HG03571 (cell line): ENCODE results near the gene SWI5.

ENCODE experiments used
- ATAC-seq: cut with Tn5 transposase; IDR thresholded peaks from one replicate; pipeline ENCODE4 v1.9.1; 2021; ENCODE audit not compliant: unreplicated experiment

Gene SWI5

GRCh38 chr9:128251732-128252100 is 24.4 kb upstream of the SWI5 start:
- ATAC-seq = no peak

GRCh38 chr9:128252317-128253139 is 23.5 kb upstream of the SWI5 start:
- no peak for ATAC-seq

DNA sequence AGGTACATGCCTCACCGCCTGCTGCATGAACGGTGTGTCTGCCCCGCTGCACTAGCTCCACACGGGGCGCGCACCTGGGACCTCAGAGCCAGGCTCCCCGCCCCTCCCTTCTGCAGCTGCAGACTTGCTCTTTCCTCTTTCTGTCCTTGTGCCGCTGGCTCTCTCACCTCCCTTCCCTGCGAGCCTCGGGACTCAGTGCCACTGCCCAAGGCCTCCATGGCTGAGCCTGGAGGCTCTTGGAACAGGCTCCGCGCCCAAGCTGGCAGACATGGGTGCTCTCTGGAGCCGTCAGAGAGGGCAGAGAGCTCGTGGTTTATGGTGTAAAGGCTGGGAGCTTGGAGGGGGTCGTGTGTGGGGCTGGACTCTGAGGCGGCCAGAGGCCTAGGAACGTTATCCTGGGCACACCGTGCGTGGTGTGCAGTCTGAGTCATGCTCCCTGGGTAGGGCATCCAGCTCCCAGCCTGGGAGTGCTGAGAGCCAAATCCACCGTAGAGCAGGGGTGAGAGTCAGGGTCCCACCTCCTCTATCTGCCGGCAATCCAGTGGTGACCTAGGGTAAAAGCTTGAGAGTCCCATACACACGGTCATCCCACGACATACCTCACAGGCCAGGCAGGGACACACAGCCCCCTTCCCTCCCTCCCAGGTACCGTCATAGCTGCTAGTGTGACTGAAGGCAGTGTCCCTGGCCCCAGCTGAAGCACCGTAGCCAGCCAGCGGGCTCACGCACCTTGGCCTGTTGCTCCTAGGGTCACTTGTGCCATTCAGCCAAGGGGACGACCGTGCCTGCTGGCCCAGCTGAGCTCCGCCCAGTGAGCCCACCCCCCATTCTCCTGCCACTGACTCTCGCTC is 22.7 kb upstream of the SWI5 start:
- ATAC-seq = no peak

- no peak for ATAC-seq
These were observed 22.1 kb upstream of the SWI5 start for GRCh38 chr9:128253991-128254346.

GRCh38 chr9:128254362-128254761 is 21.7 kb upstream of the SWI5 start:
- ATAC-seq = no peak

DNA sequence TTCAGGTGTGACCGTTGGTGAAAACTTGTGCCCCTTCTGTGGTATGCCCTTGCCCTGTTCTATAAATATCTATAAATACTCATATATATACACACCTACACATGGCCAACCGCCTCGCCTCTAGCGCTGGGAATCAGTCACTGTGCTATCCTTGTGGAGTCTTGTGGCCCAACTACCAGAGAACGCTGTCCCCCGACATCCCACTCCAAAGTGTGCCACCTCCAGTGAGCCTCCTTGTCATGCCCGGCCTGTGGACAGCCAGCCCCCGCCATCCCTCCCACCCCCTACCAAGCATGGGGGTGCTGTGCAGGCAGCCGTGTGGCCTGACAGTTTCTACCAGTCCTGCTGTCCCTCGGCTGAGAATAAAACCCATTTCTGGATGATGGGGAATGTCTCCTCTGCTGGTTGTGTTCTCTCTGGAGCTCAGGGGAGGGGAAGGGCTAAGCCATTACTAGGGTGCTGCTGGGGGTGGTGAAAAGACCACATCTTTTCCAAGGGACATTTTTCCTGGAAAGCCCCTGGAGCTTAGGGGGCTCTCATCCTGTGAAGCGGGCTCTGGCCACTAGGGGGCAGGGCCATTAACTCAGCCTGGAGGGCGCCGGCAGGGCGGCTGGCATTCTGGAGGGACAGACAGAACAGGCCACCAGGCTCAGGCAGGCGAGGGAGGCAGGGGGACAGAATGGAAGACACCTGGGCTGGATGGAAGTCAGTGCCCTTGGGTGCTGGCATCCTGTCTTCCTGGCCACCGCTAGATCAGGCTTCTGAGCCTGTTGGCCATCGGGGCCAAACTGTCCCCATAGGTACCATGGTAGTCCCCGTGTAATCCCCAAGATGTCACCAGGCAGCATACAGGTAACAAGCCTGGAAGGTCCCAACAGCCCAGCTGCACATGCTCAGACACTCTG is 21.0 kb upstream of the SWI5 start:
- no peak for ATAC-seq

GRCh38 chr9:128257086-128257825 is 18.8 kb upstream of the SWI5 start:
- ATAC-seq = no peak

DNA sequence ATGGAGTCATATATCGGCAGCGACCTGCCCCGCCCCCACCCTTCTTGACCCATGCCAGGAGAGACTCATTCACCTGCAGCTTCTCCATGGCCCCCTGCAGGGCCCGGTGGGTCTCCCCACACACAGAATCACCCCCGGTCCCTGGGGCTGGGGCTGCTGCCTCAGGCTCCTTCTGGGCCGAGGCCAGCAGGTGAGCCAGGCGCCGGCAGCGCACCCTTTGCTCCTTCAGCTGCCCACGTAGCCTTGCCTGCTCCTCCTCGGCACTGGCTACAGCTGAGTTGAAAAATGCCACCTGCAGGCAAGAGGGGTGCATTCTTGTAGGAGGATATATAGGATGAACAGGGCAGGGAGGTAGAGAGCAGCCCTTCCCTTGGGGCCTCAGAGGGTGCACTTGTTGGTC is 18.2 kb upstream of the SWI5 start:
- ATAC-seq = no peak

DNA sequence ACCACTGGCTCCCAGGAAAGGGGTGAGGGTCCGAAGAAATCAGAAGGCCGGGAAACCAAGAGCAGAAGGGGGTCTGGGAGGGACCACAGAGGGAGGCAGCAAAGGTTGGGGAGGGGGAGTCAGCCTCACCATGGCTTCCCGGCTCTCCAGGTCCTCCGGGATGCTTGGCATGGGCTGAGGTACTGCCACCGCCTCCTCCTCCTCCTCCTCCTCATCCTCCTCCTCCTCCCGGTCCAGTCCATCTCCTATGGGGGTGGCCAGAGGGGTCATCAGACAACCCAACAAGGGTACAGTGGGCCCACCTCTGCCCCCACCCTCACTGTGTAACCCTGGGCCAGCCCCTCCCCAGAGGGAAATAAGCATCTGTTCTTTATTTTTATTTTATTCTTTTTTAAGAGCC is 17.8 kb upstream of the SWI5 start:
- no peak for ATAC-seq

GRCh38 chr9:128259156-128259555 is 16.9 kb upstream of the SWI5 start:
- no peak for ATAC-seq

DNA sequence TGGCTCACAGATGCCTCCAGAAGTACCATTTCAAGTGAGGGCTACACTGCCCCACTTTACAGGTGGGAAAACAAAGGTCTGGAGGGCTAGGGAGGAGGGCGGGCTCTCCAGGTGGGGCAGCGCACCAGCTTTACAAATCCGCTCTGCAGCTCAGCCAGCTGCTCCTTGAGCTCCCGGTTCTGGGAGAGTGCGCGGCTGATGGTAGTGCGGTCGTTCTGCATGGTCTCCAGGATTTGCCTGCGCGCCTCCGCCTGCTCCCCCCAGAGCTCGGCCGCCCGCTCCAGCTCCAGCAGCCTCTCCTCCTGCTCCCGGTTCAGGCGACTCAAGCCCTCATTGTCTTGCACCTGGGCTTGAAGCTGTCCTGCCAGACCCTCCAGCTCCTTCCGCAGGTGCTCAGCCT is 15.7 kb upstream of the SWI5 start:
- ATAC-seq = no peak

DNA sequence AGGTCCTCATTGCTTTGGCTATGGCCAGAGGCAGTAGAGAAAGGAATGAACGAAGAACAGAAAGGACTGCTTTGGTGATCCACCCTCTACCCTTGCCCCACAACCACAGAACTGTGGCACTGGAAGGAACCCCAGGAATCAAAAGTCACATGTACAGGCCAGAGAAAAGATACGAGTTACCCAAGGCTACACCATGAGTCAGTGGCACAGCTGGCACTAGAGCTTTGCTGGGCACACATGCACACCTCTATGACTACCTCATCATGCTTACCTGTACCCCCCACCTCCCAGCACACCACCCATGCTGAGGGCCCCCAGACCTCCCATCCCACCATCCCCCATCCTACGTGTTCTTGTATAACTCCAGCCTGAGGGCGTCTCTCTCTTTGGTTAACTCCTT is 13.4 kb upstream of the SWI5 start:
- no peak for ATAC-seq

- ATAC-seq = no peak
These were observed 10.7 kb upstream of the SWI5 start for GRCh38 chr9:128265348-128265847.

GRCh38 chr9:128266868-128267590 is 9.0 kb upstream of the SWI5 start:
- ATAC-seq = no peak

DNA sequence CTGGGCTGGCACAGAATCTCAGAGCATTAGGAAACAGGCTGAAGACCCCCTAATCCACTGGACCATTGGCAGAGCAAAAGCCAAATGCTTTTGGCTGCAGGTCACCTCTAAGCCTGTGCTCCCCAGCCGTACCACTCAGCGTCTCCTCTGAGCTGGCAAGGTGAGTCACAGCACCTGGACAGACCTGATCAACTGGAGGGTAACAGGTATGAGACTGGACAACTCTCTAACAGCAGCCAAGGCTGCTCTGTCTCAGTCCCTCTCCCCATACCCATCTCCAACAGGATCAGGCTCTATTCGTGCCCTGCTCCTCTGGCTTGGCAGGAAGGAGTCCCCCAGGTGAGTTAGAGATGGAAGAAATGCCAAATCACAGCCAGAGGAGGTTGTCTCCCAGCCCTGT is 5.0 kb upstream of the SWI5 start:
- no peak for ATAC-seq

GRCh38 chr9:128271512-128271911 is 4.6 kb upstream of the SWI5 start:
- ATAC-seq = no peak

DNA sequence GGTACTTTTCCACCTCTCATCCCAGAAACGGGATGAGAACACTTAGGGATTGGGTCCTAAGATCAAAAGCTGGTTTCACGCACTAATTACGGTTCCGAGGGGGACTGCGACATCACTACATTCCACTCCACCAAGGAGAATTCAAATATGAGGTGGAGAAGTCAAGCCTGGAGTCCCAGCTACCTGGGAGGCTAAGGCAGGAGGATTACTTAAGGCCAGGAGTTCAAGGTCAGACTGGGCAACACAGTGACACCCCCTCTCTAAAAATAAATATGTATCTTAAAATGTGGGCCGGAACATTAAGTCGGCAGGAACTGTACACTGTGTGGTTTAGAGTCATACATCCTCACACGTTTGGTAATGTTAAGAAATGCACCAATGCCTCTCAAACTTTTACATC is 1.8 kb upstream of the SWI5 start:
- ATAC-seq = no peak

DNA sequence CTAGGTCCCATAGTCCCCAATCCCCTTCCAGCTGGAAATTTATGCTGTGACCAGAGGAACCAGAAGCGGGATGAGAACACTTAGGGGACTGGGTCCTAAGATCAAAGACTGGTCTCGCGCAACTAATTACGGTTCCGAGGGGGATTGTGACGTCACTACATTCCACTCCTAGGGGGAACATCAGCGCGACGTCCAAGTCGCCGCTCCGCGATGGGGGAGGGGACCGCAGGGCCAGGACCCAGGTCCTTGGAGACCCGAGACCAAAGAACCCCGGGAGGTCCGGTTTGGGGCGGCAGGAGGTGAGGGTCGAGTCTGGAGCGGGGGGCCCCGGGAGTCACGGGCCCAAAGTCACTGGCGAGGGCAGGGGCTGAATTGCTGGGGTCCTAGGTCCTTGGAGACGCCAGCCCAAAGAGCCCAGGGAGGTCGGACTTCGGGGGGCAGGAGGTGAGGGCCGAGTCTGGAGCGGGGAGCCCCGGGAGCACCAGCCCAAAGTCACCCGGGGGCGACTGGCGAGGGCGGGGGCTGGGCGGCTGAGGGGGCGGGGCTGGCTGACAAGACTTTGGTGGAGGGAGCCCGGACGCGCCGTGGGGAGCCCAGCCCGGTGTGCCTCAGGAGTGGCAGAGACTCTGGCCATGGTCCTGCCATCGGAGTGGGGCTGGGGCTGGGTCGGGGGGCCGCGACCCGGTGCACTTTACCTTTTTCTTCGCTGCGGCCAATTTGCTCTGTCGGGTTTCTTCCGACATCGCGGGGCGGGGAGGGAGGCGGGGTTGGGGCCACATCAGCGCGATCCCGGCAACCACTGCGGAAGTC is 673 bp upstream of the SWI5 start, which contains the start of gene GOLGA2:
TSS of gene GOLGA2 (minus strand) at position 810 of the 810 bp plus-strand sequence. CDS start at position 779, 31 bp downstream.
- peak; percentile 43 for ATAC-seq
